ENCODE results near the gene ELMOD1.

ELMOD1 gene

GRCh38 chr11:107699371-107700285 lies 108.7 kb downstream of the ELMOD1 start:
- H3K4me1 ChIP-seq (ENCODE audit: control insufficient read depth, insufficient read depth, low read length) = no peaks in the 10 kb centered on the region
- CTCF ChIA-PET = interaction anchor here (1.2 kb wide), 1 partner anchor 16 kb away, joined by 5 read pairs; no protein-coding TSS in a partner anchor
- no peaks in the 10 kb centered on the region for H3K36me3 ChIP-seq (ENCODE audit: control insufficient read depth in 2 of 2, insufficient read depth in 1 of 2, low read length in 2 of 2)
- TF ChIP-seq PATZ1 (tag by site-specific recombination; IDR thresholded peaks at IDR 0.05) (no peak), SETDB1 (IDR thresholded peaks at IDR 0.05; ENCODE audit: insufficient read length, low read length) (no peak), ZNF843 (tag by site-specific recombination; IDR thresholded peaks at IDR 0.05) (no peak), ELK4 (IDR thresholded peaks at IDR 0.05; ENCODE audit: borderline replicate concordance, low read depth, low read length) (no peak), ZNF2 (tag by site-specific recombination; IDR thresholded peaks at IDR 0.05) (no peak), CTCF (tag by site-specific recombination; IDR thresholded peaks at IDR 0.05) (no peak)
- H3K4me3 ChIP-seq (ENCODE audit: low read depth, low read length) = no peak overlapping the region
- H3K9me3 ChIP-seq (ENCODE audit: control insufficient read depth, insufficient read depth, low read depth, low read length) = no peaks in the 10 kb centered on the region
- POLR2A ChIA-PET = no interaction called here
- no peak overlapping the region for H3K27ac ChIP-seq (ENCODE audit: extremely low read depth, low read depth, low read length)

DNA sequence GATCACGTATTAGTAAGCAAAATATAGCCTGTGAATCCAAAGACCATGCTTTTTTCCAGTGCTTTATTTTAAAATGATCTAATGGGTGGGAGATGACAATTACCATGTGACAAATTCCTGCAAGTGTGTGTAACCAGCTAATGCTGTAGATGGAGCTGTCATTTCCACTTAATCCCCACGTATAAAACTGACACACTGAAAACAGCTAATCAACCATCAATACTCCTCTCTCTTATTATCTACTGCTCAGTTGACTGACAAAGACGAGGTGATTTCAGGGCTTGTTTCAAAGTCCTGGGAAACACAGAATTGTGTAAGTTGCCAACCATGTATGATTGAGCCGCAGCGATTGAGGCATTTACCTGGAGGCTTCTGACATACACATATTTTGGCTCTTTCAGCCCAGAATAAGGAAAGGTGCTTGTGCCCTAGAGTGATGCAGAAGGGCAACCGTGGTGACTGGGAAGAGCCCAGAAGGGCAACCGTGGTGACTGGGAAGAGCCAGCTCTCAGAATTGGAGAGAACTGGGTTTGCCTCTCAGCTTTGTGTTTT lies 111.2 kb downstream of the ELMOD1 start:
- CTCF ChIA-PET = interaction anchor here (0.5 to 0.9 kb wide), 3 partner anchors 115 to 197 kb away, joined by 3 to 8 read pairs (median 3); no protein-coding TSS in a partner anchor
- TF ChIP-seq ZNF558 (tag by site-specific recombination; IDR thresholded peaks at IDR 0.05) (no peak), TCF7L2 (IDR thresholded peaks at IDR 0.05; ENCODE audit: borderline replicate concordance, low read depth, low read length) (no peak), SALL2 (tag by site-specific recombination; IDR thresholded peaks at IDR 0.05; ENCODE audit: borderline replicate concordance) (no peak), ZNF621 (tag by site-specific recombination; IDR thresholded peaks at IDR 0.05) (no peak), ZNF488 (tag by site-specific recombination; IDR thresholded peaks at IDR 0.05) (no peak), ZFHX2 (tag by site-specific recombination; conservative IDR thresholded peaks at IDR 0.05) (no peak), ZBTB48 (tag by site-specific recombination; IDR thresholded peaks at IDR 0.05) (no peak), ZNF544 (tag by site-specific recombination; IDR thresholded peaks at IDR 0.05) (no peak), ZNF311 (tag by site-specific recombination; IDR thresholded peaks at IDR 0.05; ENCODE audit: borderline replicate concordance) (no peak), ZNF18 (tag by site-specific recombination; IDR thresholded peaks at IDR 0.05) (no peak), ZEB2 (tag by site-specific recombination; IDR thresholded peaks at IDR 0.05) (no peak), ZNF530 (tag by site-specific recombination; IDR thresholded peaks at IDR 0.05; ENCODE audit: low read depth) (no peak)
- TF ChIP-seq, protein P1, sequence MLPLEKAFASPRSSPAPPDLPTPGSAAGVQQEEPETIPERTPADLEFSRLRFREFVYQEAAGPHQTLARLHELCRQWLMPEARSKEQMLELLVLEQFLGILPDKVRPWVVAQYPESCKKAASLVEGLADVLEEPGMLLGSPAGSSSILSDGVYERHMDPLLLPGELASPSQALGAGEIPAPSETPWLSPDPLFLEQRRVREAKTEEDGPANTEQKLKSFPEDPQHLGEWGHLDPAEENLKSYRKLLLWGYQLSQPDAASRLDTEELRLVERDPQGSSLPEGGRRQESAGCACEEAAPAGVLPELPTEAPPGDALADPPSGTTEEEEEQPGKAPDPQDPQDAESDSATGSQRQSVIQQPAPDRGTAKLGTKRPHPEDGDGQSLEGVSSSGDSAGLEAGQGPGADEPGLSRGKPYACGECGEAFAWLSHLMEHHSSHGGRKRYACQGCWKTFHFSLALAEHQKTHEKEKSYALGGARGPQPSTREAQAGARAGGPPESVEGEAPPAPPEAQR (tag by site-specific recombination; IDR thresholded peaks at IDR 0.05) = no peak
- TF ChIP-seq, protein P2, sequence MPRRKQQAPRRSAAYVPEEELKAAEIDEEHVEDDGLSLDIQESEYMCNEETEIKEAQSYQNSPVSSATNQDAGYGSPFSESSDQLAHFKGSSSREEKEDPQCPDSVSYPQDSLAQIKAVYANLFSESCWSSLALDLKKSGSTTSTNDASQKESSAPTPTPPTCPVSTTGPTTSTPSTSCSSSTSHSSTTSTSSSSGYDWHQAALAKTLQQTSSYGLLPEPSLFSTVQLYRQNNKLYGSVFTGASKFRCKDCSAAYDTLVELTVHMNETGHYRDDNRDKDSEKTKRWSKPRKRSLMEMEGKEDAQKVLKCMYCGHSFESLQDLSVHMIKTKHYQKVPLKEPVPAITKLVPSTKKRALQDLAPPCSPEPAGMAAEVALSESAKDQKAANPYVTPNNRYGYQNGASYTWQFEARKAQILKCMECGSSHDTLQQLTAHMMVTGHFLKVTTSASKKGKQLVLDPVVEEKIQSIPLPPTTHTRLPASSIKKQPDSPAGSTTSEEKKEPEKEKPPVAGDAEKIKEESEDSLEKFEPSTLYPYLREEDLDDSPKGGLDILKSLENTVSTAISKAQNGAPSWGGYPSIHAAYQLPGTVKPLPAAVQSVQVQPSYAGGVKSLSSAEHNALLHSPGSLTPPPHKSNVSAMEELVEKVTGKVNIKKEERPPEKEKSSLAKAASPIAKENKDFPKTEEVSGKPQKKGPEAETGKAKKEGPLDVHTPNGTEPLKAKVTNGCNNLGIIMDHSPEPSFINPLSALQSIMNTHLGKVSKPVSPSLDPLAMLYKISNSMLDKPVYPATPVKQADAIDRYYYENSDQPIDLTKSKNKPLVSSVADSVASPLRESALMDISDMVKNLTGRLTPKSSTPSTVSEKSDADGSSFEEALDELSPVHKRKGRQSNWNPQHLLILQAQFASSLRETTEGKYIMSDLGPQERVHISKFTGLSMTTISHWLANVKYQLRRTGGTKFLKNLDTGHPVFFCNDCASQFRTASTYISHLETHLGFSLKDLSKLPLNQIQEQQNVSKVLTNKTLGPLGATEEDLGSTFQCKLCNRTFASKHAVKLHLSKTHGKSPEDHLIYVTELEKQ (tag by site-specific recombination; IDR thresholded peaks at IDR 0.05; ENCODE audit: borderline replicate concordance) = no peak

More for the DNA sequence above, 111.2 kb downstream of the ELMOD1 start:
- Histone ChIP-seq H3K36me3 (ENCODE audit: control insufficient read depth in 2 of 2, insufficient read depth in 1 of 2, low read length in 2 of 2) (no peaks in the 10 kb centered on the region), H3K4me3 (ENCODE audit: low read depth, low read length) (no peak overlapping the region), H3K27ac (ENCODE audit: extremely low read depth, low read depth, low read length) (no peak overlapping the region), H3K9me3 (ENCODE audit: control insufficient read depth, insufficient read depth, low read depth, low read length) (no peaks in the 10 kb centered on the region), H3K4me1 (ENCODE audit: control insufficient read depth, insufficient read depth, low read length) (no peaks in the 10 kb centered on the region)
- POLR2A ChIA-PET = no interaction called here
